ENCODE data around the gene GRIK2. TPM values are rescaled to one million over a fixed set of nuclear protein-coding genes. Genes with fewer than 3 reads are reported as not detected.

GRIK2 gene
- 0.20 TPM in 1 of 2 replicates, not detected in the other for total RNA-seq

DNA sequence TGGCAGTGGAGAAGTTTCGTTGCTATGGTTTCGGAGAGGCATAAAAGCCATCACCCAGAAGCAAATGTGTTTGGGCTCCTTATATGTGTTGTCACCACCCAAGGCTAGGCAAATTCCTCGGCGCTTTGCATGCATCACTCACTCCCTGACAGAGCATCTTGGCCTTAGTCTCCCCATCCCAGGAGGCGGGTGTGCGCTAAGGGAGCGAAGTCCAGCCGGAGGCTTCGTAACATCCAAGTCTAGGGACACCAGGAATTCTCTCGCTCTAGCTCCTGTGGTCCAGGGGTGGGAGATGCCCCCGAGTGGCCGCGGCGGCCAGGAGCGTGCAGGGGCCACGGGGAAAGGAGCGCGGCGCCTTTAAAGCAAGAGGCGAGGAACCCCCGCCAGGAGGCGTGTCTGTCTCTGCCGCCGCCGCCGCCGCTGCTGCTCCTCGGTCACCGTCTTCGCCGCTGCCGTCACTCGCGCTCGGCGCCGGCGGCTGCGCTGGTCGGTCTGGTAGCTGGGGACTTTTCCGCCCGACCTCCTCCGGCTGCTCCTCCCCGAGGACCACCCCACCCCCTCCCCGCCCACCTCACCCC is at the start of gene GRIK2:
Gene GRIK2 (plus strand): TSS at position 458 of the 578 bp plus-strand sequence.

